Mucosa of rectum (tissue), 2 donors: Measurements from ENCODE around the gene KDM2B.
A peak's percentile ranks its signal among the peaks of the same experiment; 100 is the strongest.

Experiments used
- H3K27ac ChIP-seq, 2 donors: one replicate each; pipeline ENCODE4 v1.7.0; 2013; ENCODE audit warnings: inconsistent platforms in 2 of 2, low read depth in 2 of 2, low read length in 2 of 2
- H3K27me3 ChIP-seq, 2 donors: one replicate each; pipeline ENCODE4 v1.7.0; 2013; ENCODE audit warnings: low read length in 2 of 2; ENCODE audit not compliant: control insufficient read depth in 2 of 2, insufficient read depth in 2 of 2
- H3K36me3 ChIP-seq, 2 donors: one replicate each; pipeline ENCODE4 v1.7.0; 2013; ENCODE audit warnings: low read length in 2 of 2; ENCODE audit not compliant: control insufficient read depth in 2 of 2, insufficient read depth in 2 of 2
- H3K4me1 ChIP-seq, 2 donors: one replicate each; pipeline ENCODE4 v1.7.0; 2013; ENCODE audit warnings: low read length in 2 of 2, mild to moderate bottlenecking in 1 of 2; ENCODE audit not compliant: control insufficient read depth in 2 of 2, insufficient read depth in 2 of 2
- H3K4me3 ChIP-seq, 2 donors: one replicate each; pipeline ENCODE4 v1.7.0; 2013; ENCODE audit warnings: low read length in 2 of 2
- H3K9ac ChIP-seq, 2 donors: one replicate each; pipeline ENCODE4 v1.7.0; 2013; ENCODE audit warnings: low read length in 2 of 2, low read depth in 1 of 2, mild to moderate bottlenecking in 1 of 2
- H3K9me3 ChIP-seq, 2 donors: one replicate each; pipeline ENCODE4 v1.7.0; 2013; ENCODE audit warnings: low read length in 2 of 2; ENCODE audit not compliant: control insufficient read depth in 2 of 2
- donor health status: healthy.
- donor health status: Normal muscosa, but diverticular disease.

Gene KDM2B

DNA sequence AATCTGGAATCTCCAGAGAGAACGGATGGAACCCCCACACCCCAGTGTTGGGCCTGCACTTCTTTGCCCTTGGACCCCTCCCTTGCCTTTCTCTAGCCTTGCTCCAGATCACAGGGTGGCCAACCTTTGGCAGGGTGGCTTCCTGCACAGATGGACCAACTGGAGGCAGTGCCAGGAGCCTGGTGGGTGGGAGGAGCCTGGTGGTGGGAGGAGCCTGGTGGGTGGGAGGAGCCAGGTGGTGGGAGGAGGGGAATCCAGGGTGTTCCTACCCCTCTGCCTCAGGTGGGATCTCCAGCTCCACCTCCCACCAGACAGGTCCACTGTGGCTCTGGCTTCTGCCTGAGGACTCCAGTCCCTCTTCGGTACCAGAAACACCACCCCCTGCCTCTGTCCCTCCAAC is 30.5 kb upstream of the KDM2B start:
- no peaks in the 10 kb centered on the region for H3K9me3 ChIP-seq
- peak overlapping the region in 1 of 2 donors; percentile 28 for H3K27ac ChIP-seq
- no peak overlapping the region for H3K4me3 ChIP-seq
- no peaks in the 10 kb centered on the region for H3K36me3 ChIP-seq
- no peaks in the 10 kb centered on the region for H3K4me1 ChIP-seq
- H3K9ac ChIP-seq = no peak overlapping the region
- no peaks in the 10 kb centered on the region for H3K27me3 ChIP-seq

DNA sequence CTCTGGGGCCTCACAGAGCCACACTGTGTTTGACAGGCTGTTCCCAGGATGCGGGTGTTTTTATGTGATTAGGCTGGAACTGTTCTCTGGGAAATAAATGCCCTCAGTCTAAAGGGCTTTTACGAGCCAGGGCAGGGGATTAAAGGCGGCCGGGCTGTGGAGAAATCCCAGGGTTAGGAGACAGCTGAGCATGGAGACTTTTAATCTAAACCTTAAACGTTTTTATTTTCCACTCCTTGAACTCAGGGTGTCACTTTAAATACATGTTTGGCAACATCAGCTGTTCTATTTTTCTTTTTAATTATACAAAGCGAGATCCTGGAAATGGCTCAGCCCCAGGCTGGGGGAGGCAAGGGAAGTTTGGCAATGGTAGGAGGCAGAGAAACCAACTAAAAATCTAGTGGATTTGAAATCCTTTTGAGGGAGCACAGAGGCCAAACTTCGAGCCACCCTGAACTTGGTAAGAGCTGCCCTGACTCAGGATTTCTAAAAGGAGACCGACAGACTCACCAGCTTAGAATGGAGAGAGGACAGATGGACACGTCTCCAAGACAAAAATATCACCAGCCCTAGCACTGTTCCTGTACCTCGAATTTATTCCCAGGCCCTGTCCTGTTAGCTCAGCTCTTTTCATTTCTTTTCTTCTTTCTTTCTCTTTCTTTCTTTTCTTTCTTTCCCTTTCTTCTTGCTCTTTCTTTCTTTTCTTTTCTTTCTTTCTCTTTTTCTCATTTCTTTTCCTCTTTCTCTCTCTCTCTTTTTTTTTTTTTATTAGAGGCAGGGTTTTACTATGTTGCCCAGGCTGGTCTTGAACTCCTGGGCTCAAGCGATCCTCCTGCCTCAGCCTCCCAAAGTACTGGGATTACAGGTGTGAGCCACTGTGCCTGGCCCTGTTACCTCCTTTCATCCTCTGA is 29.7 kb upstream of the KDM2B start:
- Histone ChIP-seq H3K9me3 (no peaks in the 10 kb centered on the region), H3K9ac (no peak overlapping the region), H3K27ac (peak overlapping the region in 1 of 2 donors; percentile 28), H3K4me3 (no peak overlapping the region), H3K36me3 (no peaks in the 10 kb centered on the region), H3K4me1 (no peaks in the 10 kb centered on the region), H3K27me3 (no peaks in the 10 kb centered on the region)

DNA sequence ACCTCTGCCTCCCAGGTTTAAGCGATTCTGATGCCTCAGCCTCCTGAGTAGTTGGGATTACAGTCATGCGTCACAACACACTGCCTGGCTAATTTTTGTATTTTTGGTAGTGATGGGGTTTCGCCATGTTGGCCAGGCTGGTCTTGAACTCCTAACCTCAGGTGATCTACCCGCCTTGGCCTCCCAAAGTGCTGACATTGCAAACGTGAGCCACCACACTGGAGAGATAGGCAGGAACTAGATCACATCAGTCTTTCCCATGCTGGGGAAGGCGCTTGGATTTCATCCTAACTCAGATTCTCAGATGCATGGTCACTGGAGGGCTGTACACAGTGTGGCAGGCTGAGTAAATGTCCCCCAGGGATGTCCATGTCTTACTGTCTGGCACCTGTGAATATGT is 27.5 kb upstream of the KDM2B start:
- H3K27ac ChIP-seq = no peak overlapping the region
- H3K4me3 ChIP-seq = no peak overlapping the region
- H3K9me3 ChIP-seq = no peaks in the 10 kb centered on the region
- H3K4me1 ChIP-seq = no peaks in the 10 kb centered on the region
- H3K27me3 ChIP-seq = no peaks in the 10 kb centered on the region
- H3K36me3 ChIP-seq = no peaks in the 10 kb centered on the region
- no peak overlapping the region for H3K9ac ChIP-seq

DNA sequence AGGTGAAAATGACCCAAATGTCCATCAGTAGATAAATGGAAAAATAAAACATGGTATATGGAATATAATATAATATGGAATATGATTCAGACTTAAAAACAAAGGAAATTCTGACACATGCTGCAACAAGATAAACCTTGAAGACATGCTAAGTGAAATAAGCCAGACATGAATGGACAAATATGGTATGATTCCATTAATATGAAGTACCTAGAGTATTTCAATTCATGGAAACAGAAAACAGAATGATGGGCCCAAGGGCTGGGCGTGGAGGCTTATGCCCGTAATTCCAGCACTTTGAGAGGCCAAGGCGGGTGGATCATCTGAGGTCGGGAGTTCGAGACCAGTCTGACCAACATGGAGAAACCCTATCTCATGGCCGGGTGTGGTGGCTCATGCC is 22.8 kb upstream of the KDM2B start:
- Histone ChIP-seq H3K9me3 (no peaks in the 10 kb centered on the region), H3K4me3 (no peak overlapping the region), H3K36me3 (no peaks in the 10 kb centered on the region), H3K27me3 (no peaks in the 10 kb centered on the region), H3K9ac (no peak overlapping the region), H3K27ac (no peak overlapping the region), H3K4me1 (peaks cover 6 to 10% of the 10 kb centered on the region in 2 donors)

DNA sequence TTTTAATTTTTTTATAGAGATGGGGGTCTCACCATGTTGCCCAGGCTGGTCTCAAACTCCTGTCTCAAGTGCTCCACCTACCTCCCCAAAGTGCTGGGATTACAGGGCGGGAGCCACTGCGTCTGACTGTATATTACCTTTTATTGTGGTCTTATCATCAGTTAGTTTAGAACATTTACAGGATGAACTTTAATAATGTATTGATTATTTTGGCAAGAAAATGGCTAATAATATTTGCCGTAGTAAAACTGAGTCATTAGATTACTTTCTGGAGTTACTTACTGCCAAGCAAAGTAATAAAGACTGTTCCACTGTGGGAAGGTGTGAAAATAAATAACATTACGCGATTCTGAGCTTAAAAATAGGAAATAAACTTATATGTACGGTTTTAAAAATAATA is 21.9 kb upstream of the KDM2B start:
- Histone ChIP-seq H3K9ac (no peak overlapping the region), H3K36me3 (no peaks in the 10 kb centered on the region), H3K4me1 (peaks cover 6 to 16% of the 10 kb centered on the region in 2 donors), H3K9me3 (no peaks in the 10 kb centered on the region), H3K4me3 (no peak overlapping the region), H3K27me3 (no peaks in the 10 kb centered on the region), H3K27ac (no peak overlapping the region)

DNA sequence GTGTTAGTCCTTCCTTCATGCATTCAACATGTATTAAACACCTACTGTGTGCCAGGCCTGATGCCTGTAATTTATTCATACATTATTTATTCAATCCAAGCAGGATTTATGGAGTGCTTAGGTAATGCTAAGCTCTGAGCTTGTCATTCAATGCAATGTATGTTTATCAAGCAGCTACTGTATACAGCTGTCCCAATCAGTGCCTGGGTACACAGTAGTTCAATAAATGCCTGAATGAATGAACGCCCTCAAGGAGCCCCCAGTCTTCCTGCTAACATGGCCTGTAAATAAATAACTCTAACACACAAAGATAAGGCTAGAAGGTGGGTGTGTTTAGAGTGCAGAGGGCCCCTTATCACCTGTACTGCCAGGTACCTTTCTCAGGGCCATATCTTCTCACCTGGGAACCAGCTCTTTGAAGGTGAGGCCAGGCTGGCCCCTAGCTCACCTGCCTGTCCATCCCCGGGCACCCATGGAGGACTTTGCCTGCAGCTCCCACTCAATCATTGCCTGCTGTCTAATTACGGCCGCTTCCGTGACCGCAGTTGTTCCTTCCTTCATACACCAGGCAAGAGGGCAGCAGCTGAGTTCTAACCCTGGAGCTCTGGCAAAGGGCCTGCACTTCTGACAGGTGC is 20.0 kb upstream of the KDM2B start:
- Histone ChIP-seq H3K4me3 (no peak overlapping the region), H3K36me3 (no peaks in the 10 kb centered on the region), H3K9me3 (no peaks in the 10 kb centered on the region), H3K4me1 (peaks cover 6 to 16% of the 10 kb centered on the region in 2 donors), H3K9ac (no peak overlapping the region), H3K27me3 (no peaks in the 10 kb centered on the region), H3K27ac (peak overlapping the region in 1 of 2 donors; percentile 56)

DNA sequence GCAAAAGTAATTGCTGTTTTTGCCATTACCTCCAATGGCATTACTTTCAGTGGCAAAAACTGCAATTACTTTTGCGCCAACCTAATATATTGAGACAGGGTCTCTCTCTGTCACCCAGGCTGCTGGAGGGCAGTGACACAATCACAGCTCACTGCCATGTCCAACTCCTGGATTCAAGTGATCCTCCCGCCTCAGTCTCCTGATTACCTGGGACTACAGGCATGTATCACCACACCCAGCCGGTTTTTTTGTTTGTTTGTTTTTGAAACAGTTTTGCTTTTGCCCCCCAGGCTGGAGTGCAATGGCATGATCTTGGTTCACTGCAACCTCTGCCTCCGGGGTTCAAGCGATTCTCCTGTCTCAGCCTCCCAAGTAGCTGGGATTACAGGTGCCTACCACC is 15.7 kb upstream of the KDM2B start:
- Histone ChIP-seq H3K27ac (no peak overlapping the region), H3K9ac (no peak overlapping the region), H3K36me3 (no peaks in the 10 kb centered on the region), H3K27me3 (no peaks in the 10 kb centered on the region), H3K4me1 (peaks cover 4 to 11% of the 10 kb centered on the region in 2 donors), H3K4me3 (no peak overlapping the region), H3K9me3 (no peaks in the 10 kb centered on the region)

DNA sequence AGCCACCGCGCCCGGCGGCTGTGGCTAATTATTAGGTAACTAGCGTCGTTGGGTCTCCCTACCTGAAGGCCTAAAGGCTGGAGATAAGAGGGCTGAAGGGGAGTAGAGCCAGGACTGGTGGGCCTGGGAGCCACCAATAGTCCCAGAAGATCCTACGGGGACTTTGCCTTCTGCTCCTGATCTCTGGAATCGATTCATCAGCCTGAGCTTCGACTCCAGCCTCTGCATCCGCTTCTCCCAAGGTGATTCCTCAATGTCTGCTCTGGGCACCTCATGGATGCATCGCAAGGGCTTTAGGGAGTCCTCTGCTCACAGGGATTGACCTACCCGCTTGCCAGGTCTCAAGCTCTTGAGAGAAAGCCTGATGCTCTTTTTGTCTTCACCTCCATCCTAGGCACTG is 14.7 kb upstream of the KDM2B start:
- H3K4me3 ChIP-seq = no peak overlapping the region
- H3K9me3 ChIP-seq = no peaks in the 10 kb centered on the region
- H3K4me1 ChIP-seq = peaks cover 0 to 11% of the 10 kb centered on the region in 2 donors
- no peak overlapping the region for H3K9ac ChIP-seq
- H3K27me3 ChIP-seq = no peaks in the 10 kb centered on the region
- no peak overlapping the region for H3K27ac ChIP-seq
- H3K36me3 ChIP-seq = no peaks in the 10 kb centered on the region

DNA sequence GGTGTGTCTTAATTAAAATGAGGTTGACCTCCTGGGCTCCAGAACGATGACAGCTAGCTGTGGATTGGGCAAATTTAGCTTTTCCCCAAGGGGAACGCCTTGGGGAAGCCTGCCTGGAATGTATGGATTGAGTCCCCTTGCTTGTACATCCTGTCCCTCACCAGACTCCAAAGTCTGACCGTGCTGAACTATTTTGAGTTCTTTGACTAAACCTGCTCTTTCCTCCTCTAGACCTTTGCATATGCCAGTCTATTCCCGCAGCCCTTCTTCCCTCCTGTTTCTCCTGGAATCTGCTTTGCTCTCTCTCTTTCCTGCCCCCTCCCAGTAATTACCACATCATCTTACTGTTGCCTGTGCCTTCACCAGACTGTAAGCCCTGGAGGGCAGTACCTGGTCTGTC is 11.5 kb upstream of the KDM2B start:
- Histone ChIP-seq H3K9me3 (no peaks in the 10 kb centered on the region), H3K27ac (no peak overlapping the region), H3K36me3 (no peaks in the 10 kb centered on the region), H3K4me3 (no peak overlapping the region), H3K4me1 (no peaks in the 10 kb centered on the region), H3K9ac (no peak overlapping the region), H3K27me3 (no peaks in the 10 kb centered on the region)

DNA sequence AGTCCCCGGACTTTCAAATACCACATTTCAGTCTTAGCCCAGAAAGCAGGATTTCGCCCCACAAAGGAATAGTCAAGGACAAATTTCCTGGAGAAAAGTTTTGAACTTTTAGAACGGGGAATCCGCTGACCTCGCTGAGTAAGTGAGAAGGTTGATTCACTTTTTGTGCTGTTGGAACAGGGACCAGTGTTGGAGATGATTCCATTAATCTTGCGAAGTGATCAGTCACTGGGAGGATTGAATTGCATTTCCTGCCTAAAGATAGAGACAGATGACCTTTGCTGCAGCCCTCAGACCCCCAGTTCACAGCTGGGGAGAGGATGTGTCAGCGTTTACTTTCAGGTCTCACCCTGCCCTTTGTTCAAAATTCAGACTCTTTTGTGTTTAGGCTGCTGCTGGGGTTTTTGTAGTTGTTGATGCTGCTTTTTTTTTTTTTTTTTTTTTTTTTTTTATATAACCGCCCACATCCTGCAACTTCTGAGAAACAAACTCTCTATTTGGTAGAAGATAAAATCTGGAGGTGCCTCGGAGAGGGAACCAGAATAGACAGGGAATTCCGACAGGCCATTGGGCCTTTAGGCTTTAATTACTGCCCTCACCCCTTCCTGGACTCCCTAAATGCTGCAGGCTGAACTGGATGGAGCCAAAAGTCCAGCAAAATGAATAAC is 9.8 kb upstream of the KDM2B start:
- peak overlapping the region; percentile 56 to 57 for H3K9ac ChIP-seq
- H3K27me3 ChIP-seq = no peaks in the 10 kb centered on the region
- H3K27ac ChIP-seq = peak overlapping the region; percentile 82 to 83
- H3K9me3 ChIP-seq = no peaks in the 10 kb centered on the region
- no peaks in the 10 kb centered on the region for H3K4me1 ChIP-seq
- no peaks in the 10 kb centered on the region for H3K36me3 ChIP-seq
- peak overlapping the region; percentile 6 to 23 for H3K4me3 ChIP-seq
